HG03196 (cell line): ENCODE results near the gene NOL9.

Experiments used
- ATAC-seq: cut with Tn5 transposase; IDR thresholded peaks from one replicate; pipeline ENCODE4 v1.9.1; 2021; ENCODE audit not compliant: unreplicated experiment

Gene NOL9

DNA sequence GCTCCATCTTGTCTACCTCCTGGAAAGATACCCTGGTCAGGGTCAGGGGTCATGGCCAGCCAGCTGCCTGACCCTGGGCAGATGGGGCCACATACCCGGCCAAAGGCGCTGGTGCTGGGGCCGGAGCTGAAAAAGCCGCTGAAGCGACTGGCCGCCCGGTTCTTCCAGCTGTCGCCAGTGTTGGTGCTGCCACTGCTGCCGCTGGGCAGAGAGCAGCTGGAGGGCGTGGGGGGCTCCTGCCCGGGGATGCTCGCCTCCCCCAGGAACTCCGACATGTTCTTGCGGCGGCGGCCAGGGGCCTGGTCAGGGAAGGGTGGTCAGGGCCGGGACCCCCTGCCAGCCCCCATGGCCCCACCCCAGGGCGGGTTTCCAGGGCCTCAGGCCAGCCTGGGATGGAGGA is 81.2 kb downstream of the NOL9 start:
- no peak for ATAC-seq

DNA sequence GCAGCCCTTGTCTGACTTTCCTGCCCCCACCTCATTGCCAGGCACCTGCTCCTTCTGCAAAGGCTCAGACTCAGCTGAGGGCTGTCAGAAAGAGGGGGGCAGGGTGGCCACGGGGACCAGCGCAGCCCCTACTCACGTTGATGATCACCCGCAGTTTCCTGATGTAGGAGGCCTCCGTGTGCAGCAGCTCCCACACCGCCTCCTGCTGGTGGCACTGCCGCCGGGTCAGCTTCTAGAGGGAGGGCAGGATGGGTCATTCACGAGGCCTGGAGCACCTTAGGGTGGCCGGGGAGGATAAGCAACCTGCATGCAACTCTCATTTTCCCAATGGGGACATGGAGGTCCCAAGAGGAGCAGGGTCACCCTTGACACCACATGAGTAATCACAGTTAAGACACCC is 81.9 kb downstream of the NOL9 start:
- no peak for ATAC-seq

DNA sequence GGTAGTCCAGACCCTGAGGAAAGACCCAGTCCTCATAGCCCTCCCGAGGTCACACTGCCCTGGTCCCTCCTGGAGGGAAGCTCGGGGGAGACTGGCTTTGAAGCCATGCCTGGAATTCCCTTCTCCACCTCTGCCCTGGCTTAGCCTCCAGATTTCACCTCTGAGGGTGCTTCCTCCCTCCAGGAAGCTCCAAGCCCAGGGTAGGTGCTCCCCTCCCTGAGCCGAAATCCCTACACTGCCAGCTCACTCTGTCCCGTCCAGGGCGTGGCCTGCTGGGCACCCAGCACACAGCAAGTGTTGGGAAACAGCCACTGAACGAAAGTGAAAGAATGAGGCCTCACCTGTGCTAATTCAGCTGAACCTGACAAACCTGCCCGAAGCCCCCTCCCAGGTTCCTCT is 82.3 kb downstream of the NOL9 start:
- ATAC-seq: no peak
